Liver (tissue), 9 donors: ENCODE data around the gene TXLNG. TPM values are rescaled to one million over a fixed set of nuclear protein-coding genes. Genes with fewer than 3 reads are reported as not detected.

Experiments used
- DNase-seq: peaks from one replicate; pipeline ENCODE4 v3.0.0-alpha.2; 2017; ENCODE audit warnings: low spot score
- H3K27ac ChIP-seq, 2 donors: one replicate each; pipeline ENCODE4 v1.7.0; 2013; ENCODE audit warnings: inconsistent platforms in 2 of 2, low read length in 2 of 2, control low read depth in 1 of 2, low read depth in 1 of 2, mild to moderate bottlenecking in 1 of 2
- H3K27me3 ChIP-seq, 4 donors: one replicate each; pipeline versions ENCODE4 v1.6.1 to v1.7.0; 2013; ENCODE audit warnings: low read length in 3 of 4, inconsistent platforms in 1 of 4, mild to moderate bottlenecking in 1 of 4, moderate library complexity in 1 of 4; ENCODE audit not compliant: control insufficient read depth in 4 of 4, insufficient read depth in 4 of 4
- H3K36me3 ChIP-seq, 4 donors: one replicate each; pipeline versions ENCODE4 v1.6.1 to v1.7.0; 2013; ENCODE audit warnings: low read length in 3 of 4, mild to moderate bottlenecking in 3 of 4, low read depth in 1 of 4, moderate library complexity in 1 of 4; ENCODE audit not compliant: control insufficient read depth in 4 of 4, insufficient read depth in 3 of 4
- H3K4me1 ChIP-seq, 4 donors: one replicate each; pipeline versions ENCODE4 v1.6.1 to v1.7.0; 2013; ENCODE audit warnings: low read length in 3 of 4, mild to moderate bottlenecking in 3 of 4, moderate library complexity in 1 of 4; ENCODE audit not compliant: control insufficient read depth in 4 of 4, insufficient read depth in 4 of 4
- H3K4me3 ChIP-seq, 3 donors: one replicate each; pipeline versions ENCODE4 v1.6.1 to v1.7.0; 2013; ENCODE audit warnings: low read length in 3 of 3, control low read depth in 1 of 3, low read depth in 1 of 3, mild to moderate bottlenecking in 1 of 3
- H3K9ac ChIP-seq, 2 donors: one replicate each; pipeline ENCODE4 v1.7.0; 2013; ENCODE audit warnings: low read length in 2 of 2, mild to moderate bottlenecking in 2 of 2, moderate library complexity in 2 of 2, control low read depth in 1 of 2, low read depth in 1 of 2
- H3K9me3 ChIP-seq, 4 donors: one replicate each; pipeline versions ENCODE4 v1.6.1 to v1.7.0; 2013; ENCODE audit warnings: low read length in 3 of 4; ENCODE audit not compliant: control insufficient read depth in 4 of 4
- FOXA2 ChIP-seq: IDR thresholded peaks from 2 replicates; pipeline ENCODE4 v1.6.1; 2016; ENCODE audit warnings: antibody characterized with exemption
- GABPA ChIP-seq, 2 donors: IDR thresholded peaks in 1 of 2; conservative IDR thresholded peaks in 1 of 2; 2 replicates each; pipeline ENCODE4 v1.6.1; 2016; ENCODE audit warnings: antibody characterized with exemption in 2 of 2, mild to moderate bottlenecking in 1 of 2, moderate library complexity in 1 of 2
- HNF4A ChIP-seq, 2 donors: conservative IDR thresholded peaks; 2 replicates each; pipeline ENCODE4 v1.6.1; 2016; ENCODE audit warnings: antibody characterized with exemption in 2 of 2, mild to moderate bottlenecking in 2 of 2
- HNF4G ChIP-seq: IDR thresholded peaks from 2 replicates; pipeline ENCODE4 v1.6.1; 2016; ENCODE audit warnings: antibody characterized with exemption
- JUND ChIP-seq, 2 donors: IDR thresholded peaks; 2 replicates each; pipeline ENCODE4 v1.6.1; 2016; ENCODE audit warnings: antibody characterized with exemption in 2 of 2
- MAX ChIP-seq: IDR thresholded peaks from 2 replicates; pipeline ENCODE4 v1.6.1; 2016; ENCODE audit warnings: antibody characterized with exemption
- NR2F2 ChIP-seq: IDR thresholded peaks from 2 replicates; pipeline ENCODE4 v1.6.1; 2016; ENCODE audit warnings: antibody characterized with exemption
- RAD21 ChIP-seq, 2 donors: IDR thresholded peaks; 2 replicates each; pipeline ENCODE4 v1.6.1; 2016; ENCODE audit warnings: antibody characterized with exemption in 2 of 2, mild to moderate bottlenecking in 2 of 2
- REST ChIP-seq: IDR thresholded peaks from 2 replicates; pipeline ENCODE4 v1.6.1; 2016; ENCODE audit warnings: antibody characterized with exemption, mild to moderate bottlenecking
- SP1 ChIP-seq: IDR thresholded peaks from 2 replicates; pipeline ENCODE4 v1.6.1; 2018; ENCODE audit warnings: antibody characterized with exemption, mild to moderate bottlenecking
- TAF1 ChIP-seq: conservative IDR thresholded peaks from 2 replicates; pipeline ENCODE4 v1.6.1; 2016; ENCODE audit warnings: antibody characterized with exemption, mild to moderate bottlenecking
- YY1 ChIP-seq: IDR thresholded peaks from 2 replicates; pipeline ENCODE4 v1.6.1; 2016; ENCODE audit warnings: antibody characterized with exemption, mild to moderate bottlenecking
- ZBTB33 ChIP-seq: IDR thresholded peaks from 2 replicates; pipeline ENCODE4 v1.6.1; 2016; ENCODE audit warnings: antibody characterized with exemption
- WGBS: extraction: QIAGEN DNeasy Blood & Tissue Kit; methylation state at CpG from one replicate; pipeline ENCODE4 v1.1.7; 2013; 5-methylcytosine and 5-hydroxymethylcytosine counted together
- polyA plus RNA-seq, 2 donors: library from polyadenylated mRNA; stranded (reverse) in 1 of 2; unstranded in 1 of 2; fragments of 200-250 nt in 1 of 2; fragments of >200 nt in 1 of 2; fragmentation: Nextera tagmentation in 1 of 2; extraction: Ambion mirVana in 1 of 2; gene quantifications; one replicate each; pipeline versions ENCODE4 v1.2.1 to v1.2.3, GENCODE V29; 2013 to 2015
- total RNA-seq, 2 donors: library from RNA; depleted of rRNA; stranded (reverse); fragments of >200 nt; gene quantifications; one replicate each; pipeline ENCODE4 v1.2.3, GENCODE V29; 2014
- TF ChIP-seq, protein P1 (sequence below): IDR thresholded peaks from 2 replicates; pipeline ENCODE4 v1.6.1; 2016; ENCODE audit warnings: antibody characterized with exemption
- TF ChIP-seq, protein P2 (sequence below): fragments of 150-350 bp; IDR thresholded peaks from 2 replicates; pipeline ENCODE4 v1.5.1; 2017; ENCODE audit warnings: improper control_type of control experiment, low read depth, low read length; ENCODE audit not compliant: missing input control
- donor health status: healthy.
- donor health status: healthy.
- donor health status: healthy.
- donor health status: healthy.
- donor health status: healthy.

Gene TXLNG
- total and polyA plus RNA-seq, 4 donors: 3.7 to 7.4 (median 5.1) TPM

DNA sequence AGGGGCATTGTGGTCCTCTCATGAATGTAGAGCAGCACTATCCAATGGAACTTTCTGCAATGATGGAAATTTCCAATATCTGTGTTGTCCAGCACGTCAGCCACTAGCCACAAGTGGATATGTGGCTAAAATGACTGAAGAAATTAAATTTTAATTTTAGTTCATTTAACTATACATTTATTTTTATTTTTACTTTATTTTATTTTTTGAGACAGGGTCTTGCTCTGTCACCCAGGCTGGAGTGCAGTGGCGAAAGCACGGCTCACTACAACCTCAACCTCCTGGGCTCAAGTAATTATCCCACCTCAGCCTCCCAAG is 97.2 kb downstream of the TXLNG start:
- Histone ChIP-seq H3K4me1 (peaks cover 0 to 13% (median 6%) of the 10 kb centered on the region in 4 donors), H3K36me3 (no peaks in the 10 kb centered on the region), H3K9me3 (no peaks in the 10 kb centered on the region), H3K27ac (no peak overlapping the region), H3K4me3 (no peak overlapping the region), H3K9ac (no peak overlapping the region), H3K27me3 (peaks cover 0 to 2% (median 0%) of the 10 kb centered on the region in 4 donors)
- TF ChIP-seq TAF1: no peak
- no peak for TF ChIP-seq NR2F2
- TF ChIP-seq JUND (IDR thresholded peaks at IDR 0.05): no peak
- TF ChIP-seq REST: no peak
- TF ChIP-seq ZBTB33: no peak
- no peak for TF ChIP-seq YY1
- TF ChIP-seq FOXA2: no peak
- TF ChIP-seq, protein P1, sequence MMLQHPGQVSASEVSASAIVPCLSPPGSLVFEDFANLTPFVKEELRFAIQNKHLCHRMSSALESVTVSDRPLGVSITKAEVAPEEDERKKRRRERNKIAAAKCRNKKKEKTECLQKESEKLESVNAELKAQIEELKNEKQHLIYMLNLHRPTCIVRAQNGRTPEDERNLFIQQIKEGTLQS: no peak
- no peak for TF ChIP-seq HNF4A (conservative IDR thresholded peaks at IDR 0.05)
- TF ChIP-seq RAD21 (IDR thresholded peaks at IDR 0.05): no peak
- TF ChIP-seq GABPA (IDR thresholded peaks at IDR 0.05 in 1 of 2, conservative IDR thresholded peaks at IDR 0.05 in 1 of 2): no peak
- no peak for TF ChIP-seq MAX
- no peak for TF ChIP-seq SP1
- DNase-seq: no peak
- WGBS: 67% methylated on average over 3 of the region's 3 CpGs

GRCh38 chrX:16885628-16886027 is 99.4 kb downstream of the TXLNG start:
- Histone ChIP-seq H3K9me3 (no peaks in the 10 kb centered on the region), H3K9ac (no peak overlapping the region), H3K4me3 (no peak overlapping the region), H3K4me1 (peaks cover 0 to 13% (median 6%) of the 10 kb centered on the region in 4 donors), H3K36me3 (no peaks in the 10 kb centered on the region), H3K27ac (no peak overlapping the region), H3K27me3 (peaks cover 0 to 2% (median 0%) of the 10 kb centered on the region in 4 donors)
- 41% methylated on average over 1 of the region's 1 CpG for WGBS
- DNase-seq: no peak
- TF ChIP-seq FOXA2 (no peak), GABPA (IDR thresholded peaks at IDR 0.05 in 1 of 2, conservative IDR thresholded peaks at IDR 0.05 in 1 of 2) (no peak), MAX (no peak), HNF4G (no peak), JUND (IDR thresholded peaks at IDR 0.05) (no peak)
- TF ChIP-seq, protein P2, sequence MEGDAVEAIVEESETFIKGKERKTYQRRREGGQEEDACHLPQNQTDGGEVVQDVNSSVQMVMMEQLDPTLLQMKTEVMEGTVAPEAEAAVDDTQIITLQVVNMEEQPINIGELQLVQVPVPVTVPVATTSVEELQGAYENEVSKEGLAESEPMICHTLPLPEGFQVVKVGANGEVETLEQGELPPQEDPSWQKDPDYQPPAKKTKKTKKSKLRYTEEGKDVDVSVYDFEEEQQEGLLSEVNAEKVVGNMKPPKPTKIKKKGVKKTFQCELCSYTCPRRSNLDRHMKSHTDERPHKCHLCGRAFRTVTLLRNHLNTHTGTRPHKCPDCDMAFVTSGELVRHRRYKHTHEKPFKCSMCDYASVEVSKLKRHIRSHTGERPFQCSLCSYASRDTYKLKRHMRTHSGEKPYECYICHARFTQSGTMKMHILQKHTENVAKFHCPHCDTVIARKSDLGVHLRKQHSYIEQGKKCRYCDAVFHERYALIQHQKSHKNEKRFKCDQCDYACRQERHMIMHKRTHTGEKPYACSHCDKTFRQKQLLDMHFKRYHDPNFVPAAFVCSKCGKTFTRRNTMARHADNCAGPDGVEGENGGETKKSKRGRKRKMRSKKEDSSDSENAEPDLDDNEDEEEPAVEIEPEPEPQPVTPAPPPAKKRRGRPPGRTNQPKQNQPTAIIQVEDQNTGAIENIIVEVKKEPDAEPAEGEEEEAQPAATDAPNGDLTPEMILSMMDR: no peak
